Ammon's horn (tissue), 1 donor: ENCODE data around the gene ABR.
A peak's percentile ranks its signal among the peaks of the same experiment; 100 is the strongest.
"Not testable (repeated sequence)": the region's sequence is repeated elsewhere in the genome, so short reads cannot be mapped to it uniquely, and the experiment has no call there.

ENCODE experiments used
- DNase-seq: peaks from one replicate; pipeline ENCODE4 v3.0.0-alpha.2; 2016; ENCODE audit warnings: low spot score

The ABR gene

GRCh38 chr17:1095090-1095852 is 84.5 kb downstream of the ABR start:
- peak; percentile 60 for DNase-seq

GRCh38 chr17:1094591-1094990 is 85.2 kb downstream of the ABR start:
- DNase-seq = no peak

- no peak for DNase-seq
Observed at GRCh38 chr17:1091900-1092299, 87.9 kb downstream of the ABR start.

GRCh38 chr17:1091190-1091534 is 88.6 kb downstream of the ABR start:
- DNase-seq = no peak

- DNase-seq = no peak
Observed at GRCh38 chr17:1090465-1091189, 89.2 kb downstream of the ABR start.

- peak; percentile 81 for DNase-seq
Observed at GRCh38 chr17:1089915-1090314, 89.9 kb downstream of the ABR start.

- peak; percentile 76 for DNase-seq
Observed at GRCh38 chr17:1087381-1088241, 92.2 kb downstream of the ABR start.

GRCh38 chr17:1083451-1084187 is 96.2 kb downstream of the ABR start:
- DNase-seq = no peak

GRCh38 chr17:1082579-1082978 is 97.2 kb downstream of the ABR start:
- no peak for DNase-seq

GRCh38 chr17:1078831-1079561 is 100.8 kb downstream of the ABR start:
- no peak for DNase-seq

GRCh38 chr17:1077986-1078711 is 101.6 kb downstream of the ABR start:
- no peak for DNase-seq

- DNase-seq = no peak
Observed at GRCh38 chr17:1077581-1077985, 102.2 kb downstream of the ABR start.

- no peak for DNase-seq
Observed at GRCh38 chr17:1076982-1077302, 102.8 kb downstream of the ABR start.

- DNase-seq = no peak
Observed at GRCh38 chr17:1076299-1076981, 103.3 kb downstream of the ABR start.

GRCh38 chr17:1074886-1075605 is 104.7 kb downstream of the ABR start:
- no peak for DNase-seq

- not testable (repeated sequence) for DNase-seq
Observed at GRCh38 chr17:1073963-1074625, 105.7 kb downstream of the ABR start.

GRCh38 chr17:1073241-1073962 is 106.4 kb downstream of the ABR start:
- no peak for DNase-seq

GRCh38 chr17:1072551-1072961 is 107.2 kb downstream of the ABR start:
- no peak for DNase-seq
